ENCODE results near the gene ABI3.

The ABI3 gene

GRCh38 chr17:49197346-49197998, 13.0 kb upstream of the ABI3 start:
- DNase-seq: no peak

- no peak for DNase-seq
These were observed 12.3 kb upstream of the ABI3 start for GRCh38 chr17:49198211-49198610.

GRCh38 chr17:49200423-49201083, 10.0 kb upstream of the ABI3 start:
- DNase-seq: no peak

GRCh38 chr17:49201481-49201927, 9.0 kb upstream of the ABI3 start:
- no peak for DNase-seq

GRCh38 chr17:49203796-49204195, 6.7 kb upstream of the ABI3 start:
- no peak for DNase-seq

- no peak for DNase-seq
These were observed 6.0 kb upstream of the ABI3 start for GRCh38 chr17:49204516-49204915.

- DNase-seq: no peak
These were observed 1.4 kb upstream of the ABI3 start for GRCh38 chr17:49209061-49209571.

GRCh38 chr17:49213399-49213798, 2.9 kb downstream of the ABI3 start:
- DNase-seq: no peak

GRCh38 chr17:49213847-49214246, 3.3 kb downstream of the ABI3 start:
- DNase-seq: no peak

GRCh38 chr17:49214676-49215360, 4.3 kb downstream of the ABI3 start:
- no peak for DNase-seq

GRCh38 chr17:49216482-49216881, 6.0 kb downstream of the ABI3 start:
- DNase-seq: no peak

- no peak for DNase-seq
These were observed 6.6 kb downstream of the ABI3 start for GRCh38 chr17:49216953-49217650.

- no peak for DNase-seq
These were observed 7.3 kb downstream of the ABI3 start for GRCh38 chr17:49217651-49218413.

- DNase-seq: no peak
These were observed 8.7 kb downstream of the ABI3 start for GRCh38 chr17:49218941-49219913.

- DNase-seq: no peak
These were observed 9.5 kb downstream of the ABI3 start for GRCh38 chr17:49219987-49220386.

- DNase-seq: no peak
These were observed 12.6 kb downstream of the ABI3 start for GRCh38 chr17:49223168-49223516.

GRCh38 chr17:49223517-49224197, 13.2 kb downstream of the ABI3 start:
- no peak for DNase-seq

- DNase-seq: no peak
These were observed 13.9 kb downstream of the ABI3 start for GRCh38 chr17:49224198-49224996.

- no peak for DNase-seq
These were observed 14.5 kb downstream of the ABI3 start for GRCh38 chr17:49224997-49225337.

Data from NCI-H1694 treated with DMSO at 0.1 percent for 48 hours (cell line).